ENCODE data around the gene MAP4K3. TPM values are rescaled to one million over a fixed set of nuclear protein-coding genes. Genes with fewer than 3 reads are reported as not detected.

MAP4K3 gene
- total and polyA plus RNA-seq, 10 of the 15 experiments (the other 5 are each of a cell fraction or from before 2014, with no cell fraction given), result 0.04 to 0.95 (median 0.21) TPM; not detected in 1

DNA sequence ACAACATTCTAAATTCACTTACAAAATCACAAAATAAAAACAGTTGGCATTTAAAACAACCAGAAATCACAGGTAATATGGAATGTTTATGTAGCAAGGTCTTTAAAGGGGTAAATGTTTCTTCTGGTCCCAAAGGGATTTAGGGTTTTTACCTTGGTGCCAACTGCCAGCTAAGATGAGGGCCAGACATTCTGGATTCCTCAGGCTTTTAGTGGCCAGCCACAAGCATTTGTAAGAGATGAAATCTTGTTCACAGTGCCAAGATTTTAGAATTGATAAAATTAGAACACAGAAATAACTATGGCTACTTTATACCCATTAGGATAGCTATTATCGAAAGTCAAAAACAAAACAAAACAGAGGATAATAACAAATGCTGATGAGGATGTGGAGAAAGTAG lies 132.9 kb downstream of the MAP4K3 start:
- no peak overlapping the region for H2AFZ ChIP-seq (ENCODE audit: control insufficient read depth, low read depth, low read length)
- WGBS (ENCODE audit: insufficient coverage, insufficient replicate concordance, low lambda C conversion rate, missing lambda C conversion rate), result 93% methylated on average over 1 of the region's 1 CpG
- H3K79me2 ChIP-seq (ENCODE audit: control insufficient read depth, insufficient read depth, low read length), result no peaks in the 10 kb centered on the region
- intact Hi-C loops (cut with micrococcal nuclease; ENCODE audit: unreplicated experiment) (no loop called here), in situ Hi-C loops (cut with MboI) (no loop called here)
- ATAC-seq (no peak), DNase-seq (ENCODE audit: low read depth, low spot score) (no peak), FAIRE-seq (no peak)
- ChIA-PET RAD21 (ENCODE audit: unreplicated experiment) (no interaction called here), SMC1A (ENCODE audit: uncharacterized antibody, unreplicated experiment) (no interaction called here), CTCF (no interaction called here), POLR2A (no interaction called here)
- H3K27me3 ChIP-seq (replicated peaks in 1 of 2; ENCODE audit: control insufficient read depth in 2 of 2, insufficient read depth in 2 of 2, low read length in 1 of 2), result no peaks in the 10 kb centered on the region
- H3K36me3 ChIP-seq (ENCODE audit: control insufficient read depth in 2 of 2, insufficient read depth in 2 of 2, low read length in 1 of 2), result no peaks in the 10 kb centered on the region
- no peaks in the 10 kb centered on the region for H4K20me1 ChIP-seq (ENCODE audit: control insufficient read depth, insufficient read depth)
- H3K4me3 ChIP-seq, result no peak overlapping the region
- H3K9me3 ChIP-seq (replicated peaks; ENCODE audit: control insufficient read depth, insufficient read depth, low read length), result no peaks in the 10 kb centered on the region
- BruUV-seq (replicated peaks), result no TSS peak
- no peaks in the 10 kb centered on the region for H3K4me1 ChIP-seq (ENCODE audit: control insufficient read depth, insufficient read depth, low read length)
- H3K4me2 ChIP-seq (ENCODE audit: control insufficient read depth, insufficient read depth), result no peak overlapping the region
- no peak overlapping the region for H3K27ac ChIP-seq (ENCODE audit: control insufficient read depth, insufficient read depth)
- no peak for TF ChIP-seq BACH1 (IDR thresholded peaks at IDR 0.05; ENCODE audit: borderline replicate concordance)
- TF ChIP-seq TCF12 (IDR thresholded peaks at IDR 0.05; ENCODE audit: low read depth, low read length), result no peak
- TF ChIP-seq, protein P1, sequence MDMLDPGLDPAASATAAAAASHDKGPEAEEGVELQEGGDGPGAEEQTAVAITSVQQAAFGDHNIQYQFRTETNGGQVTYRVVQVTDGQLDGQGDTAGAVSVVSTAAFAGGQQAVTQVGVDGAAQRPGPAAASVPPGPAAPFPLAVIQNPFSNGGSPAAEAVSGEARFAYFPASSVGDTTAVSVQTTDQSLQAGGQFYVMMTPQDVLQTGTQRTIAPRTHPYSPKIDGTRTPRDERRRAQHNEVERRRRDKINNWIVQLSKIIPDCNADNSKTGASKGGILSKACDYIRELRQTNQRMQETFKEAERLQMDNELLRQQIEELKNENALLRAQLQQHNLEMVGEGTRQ (IDR thresholded peaks at IDR 0.05; ENCODE audit: borderline replicate concordance, low read depth, low read length), result no peak
- no peak for TF ChIP-seq BCL11A (IDR thresholded peaks at IDR 0.05; ENCODE audit: low read depth, low read length)
- no peak for TF ChIP-seq ZNF24 (IDR thresholded peaks at IDR 0.05)
- no peak for TF ChIP-seq SUZ12 (IDR thresholded peaks at IDR 0.05; ENCODE audit: unreplicated experiment)
- no peak for TF ChIP-seq JUND (IDR thresholded peaks at IDR 0.05; ENCODE audit: low read depth, low read length)
- TF ChIP-seq CHD2 (IDR thresholded peaks at IDR 0.05; ENCODE audit: borderline replicate concordance, low read depth, low read length), result no peak
- no peak overlapping the region for H3K9ac ChIP-seq (ENCODE audit: control insufficient read depth, insufficient read depth, low read length)

- BruUV-seq (replicated peaks), result no TSS peak
- ChIA-PET CTCF (interaction anchor here (1.1 to 1.4 kb wide), 3 partner anchors 10 to 72 kb away, joined by 3 to 5 read pairs (median 3); no protein-coding TSS in a partner anchor), RAD21 (ENCODE audit: unreplicated experiment) (no interaction called here), POLR2A (interaction anchor here (0.5 kb wide), 1 partner anchor 153 kb away, joined by 3 read pairs; no protein-coding TSS in a partner anchor), SMC1A (ENCODE audit: uncharacterized antibody, unreplicated experiment) (interaction anchor here (1.4 kb wide), 1 partner anchor 14 kb away, joined by 5 read pairs; no protein-coding TSS in a partner anchor)
- no peak overlapping the region for H3K4me2 ChIP-seq (ENCODE audit: control insufficient read depth, insufficient read depth)
- FAIRE-seq, result no peak
- H3K27ac ChIP-seq (ENCODE audit: control insufficient read depth, insufficient read depth), result no peak overlapping the region
- DNase-seq (ENCODE audit: low read depth, low spot score), result no peak
- 80% methylated on average over 6 of the region's 6 CpGs for whole genome bisulfite sequencing (ENCODE audit: insufficient coverage, insufficient replicate concordance, low lambda C conversion rate, missing lambda C conversion rate)
- no peaks in the 10 kb centered on the region for H3K4me1 ChIP-seq (ENCODE audit: control insufficient read depth, insufficient read depth, low read length)
- H3K9me3 ChIP-seq (replicated peaks; ENCODE audit: control insufficient read depth, insufficient read depth, low read length), result no peaks in the 10 kb centered on the region
- H3K79me2 ChIP-seq (ENCODE audit: control insufficient read depth, insufficient read depth, low read length), result no peaks in the 10 kb centered on the region
- in situ Hi-C loops (cut with MboI) (no loop called here), intact Hi-C loops (cut with micrococcal nuclease; ENCODE audit: unreplicated experiment) (no loop called here)
- no peaks in the 10 kb centered on the region for H3K27me3 ChIP-seq (replicated peaks in 1 of 2; ENCODE audit: control insufficient read depth in 2 of 2, insufficient read depth in 2 of 2, low read length in 1 of 2)
- no peaks in the 10 kb centered on the region for H4K20me1 ChIP-seq (ENCODE audit: control insufficient read depth, insufficient read depth)
- ATAC-seq, result no peak
- H3K36me3 ChIP-seq (ENCODE audit: control insufficient read depth in 2 of 2, insufficient read depth in 2 of 2, low read length in 1 of 2), result no peaks in the 10 kb centered on the region
- no peak overlapping the region for H3K4me3 ChIP-seq
- H3K9ac ChIP-seq (ENCODE audit: control insufficient read depth, insufficient read depth, low read length), result no peak overlapping the region
- H2AFZ ChIP-seq (ENCODE audit: control insufficient read depth, low read depth, low read length), result no peak overlapping the region
- TF ChIP-seq, protein P2, sequence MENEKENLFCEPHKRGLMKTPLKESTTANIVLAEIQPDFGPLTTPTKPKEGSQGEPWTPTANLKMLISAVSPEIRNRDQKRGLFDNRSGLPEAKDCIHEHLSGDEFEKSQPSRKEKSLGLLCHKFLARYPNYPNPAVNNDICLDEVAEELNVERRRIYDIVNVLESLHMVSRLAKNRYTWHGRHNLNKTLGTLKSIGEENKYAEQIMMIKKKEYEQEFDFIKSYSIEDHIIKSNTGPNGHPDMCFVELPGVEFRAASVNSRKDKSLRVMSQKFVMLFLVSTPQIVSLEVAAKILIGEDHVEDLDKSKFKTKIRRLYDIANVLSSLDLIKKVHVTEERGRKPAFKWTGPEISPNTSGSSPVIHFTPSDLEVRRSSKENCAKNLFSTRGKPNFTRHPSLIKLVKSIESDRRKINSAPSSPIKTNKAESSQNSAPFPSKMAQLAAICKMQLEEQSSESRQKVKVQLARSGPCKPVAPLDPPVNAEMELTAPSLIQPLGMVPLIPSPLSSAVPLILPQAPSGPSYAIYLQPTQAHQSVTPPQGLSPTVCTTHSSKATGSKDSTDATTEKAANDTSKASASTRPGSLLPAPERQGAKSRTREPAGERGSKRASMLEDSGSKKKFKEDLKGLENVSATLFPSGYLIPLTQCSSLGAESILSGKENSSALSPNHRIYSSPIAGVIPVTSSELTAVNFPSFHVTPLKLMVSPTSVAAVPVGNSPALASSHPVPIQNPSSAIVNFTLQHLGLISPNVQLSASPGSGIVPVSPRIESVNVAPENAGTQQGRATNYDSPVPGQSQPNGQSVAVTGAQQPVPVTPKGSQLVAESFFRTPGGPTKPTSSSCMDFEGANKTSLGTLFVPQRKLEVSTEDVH (IDR thresholded peaks at IDR 0.05; ENCODE audit: low read depth, partially characterized antibody), result no peak
- TF ChIP-seq, protein P3, sequence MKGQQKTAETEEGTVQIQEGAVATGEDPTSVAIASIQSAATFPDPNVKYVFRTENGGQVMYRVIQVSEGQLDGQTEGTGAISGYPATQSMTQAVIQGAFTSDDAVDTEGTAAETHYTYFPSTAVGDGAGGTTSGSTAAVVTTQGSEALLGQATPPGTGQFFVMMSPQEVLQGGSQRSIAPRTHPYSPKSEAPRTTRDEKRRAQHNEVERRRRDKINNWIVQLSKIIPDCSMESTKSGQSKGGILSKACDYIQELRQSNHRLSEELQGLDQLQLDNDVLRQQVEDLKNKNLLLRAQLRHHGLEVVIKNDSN (IDR thresholded peaks at IDR 0.05; ENCODE audit: borderline replicate concordance, extremely low read length, insufficient read depth, low read depth, low read length), result no peak
- TF ChIP-seq, protein P4, sequence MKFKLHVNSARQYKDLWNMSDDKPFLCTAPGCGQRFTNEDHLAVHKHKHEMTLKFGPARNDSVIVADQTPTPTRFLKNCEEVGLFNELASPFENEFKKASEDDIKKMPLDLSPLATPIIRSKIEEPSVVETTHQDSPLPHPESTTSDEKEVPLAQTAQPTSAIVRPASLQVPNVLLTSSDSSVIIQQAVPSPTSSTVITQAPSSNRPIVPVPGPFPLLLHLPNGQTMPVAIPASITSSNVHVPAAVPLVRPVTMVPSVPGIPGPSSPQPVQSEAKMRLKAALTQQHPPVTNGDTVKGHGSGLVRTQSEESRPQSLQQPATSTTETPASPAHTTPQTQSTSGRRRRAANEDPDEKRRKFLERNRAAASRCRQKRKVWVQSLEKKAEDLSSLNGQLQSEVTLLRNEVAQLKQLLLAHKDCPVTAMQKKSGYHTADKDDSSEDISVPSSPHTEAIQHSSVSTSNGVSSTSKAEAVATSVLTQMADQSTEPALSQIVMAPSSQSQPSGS (IDR thresholded peaks at IDR 0.05; ENCODE audit: low read length), result no peak
Observed at GRCh38 chr2:39301352-39301751, 135.7 kb downstream of the MAP4K3 start.
